Adrenal gland (tissue), 12 donors: ENCODE data around the gene CYP8B1. TPM values are rescaled to one million over a fixed set of nuclear protein-coding genes. Genes with fewer than 3 reads are reported as not detected.
"Not testable (repeated sequence)": the region's sequence is repeated elsewhere in the genome, so short reads cannot be mapped to it uniquely, and the experiment has no call there.

Source experiments
- DNase-seq, 7 donors: peaks; one replicate each; pipeline ENCODE4 v3.0.0-alpha.2; 2019 to 2020
- H3K27ac ChIP-seq, 5 donors: fragments of 200-600 bp; sonication (generic) in 4 of 5; 1 replicate in 3 of 5; 2 replicates in 2 of 5; pipeline versions ENCODE4 v1.5.1 to v1.8.0; 2016 to 2020; ENCODE audit warnings: mild to moderate bottlenecking in 1 of 5
- H3K27me3 ChIP-seq: fragments of 200-600 bp; 2 replicates; pipeline ENCODE4 v1.8.0; 2021
- H3K36me3 ChIP-seq, 2 donors: fragments of 200-600 bp; replicated peaks in 1 of 2; 1 replicate in 1 of 2; 2 replicates in 1 of 2; pipeline versions ENCODE4 v1.5.1 to v1.8.0; 2018 to 2022
- H3K4me1 ChIP-seq, 2 donors: fragments of 200-600 bp; replicated peaks in 1 of 2; 1 replicate in 1 of 2; 2 replicates in 1 of 2; pipeline versions ENCODE4 v1.5.1 to v1.8.0; 2018 to 2021
- H3K4me3 ChIP-seq, 4 donors: fragments of 200-600 bp; sonication (generic) in 3 of 4; one replicate each; pipeline ENCODE4 v1.5.1; 2016 to 2018
- H3K9me3 ChIP-seq, 3 donors: fragments of 200-600 bp; sonication (generic) in 1 of 3; replicated peaks in 1 of 3; 1 replicate in 2 of 3; 2 replicates in 1 of 3; pipeline versions ENCODE4 v1.5.1 to v1.8.0; 2016 to 2021
- POLR2A ChIP-seq, 2 donors: fragments of 450-650 bp; IDR thresholded peaks; one replicate each; pipeline ENCODE4 v1.6.1; 2017; ENCODE audit warnings: antibody characterized with exemption in 2 of 2, mild to moderate bottlenecking in 2 of 2, moderate library complexity in 1 of 2
- WGBS, 4 donors: extraction: QIAGEN DNeasy Blood & Tissue Kit in 2 of 4; methylation state at CpG; one replicate each; pipeline versions ENCODE4 v1.1.5 to v1.1.7; 2013 to 2017; 5-methylcytosine and 5-hydroxymethylcytosine counted together
- intact Hi-C, 2 donors: fragments of 100-400 bp; cut with DNase I; formaldehyde crosslinking; loops; one replicate each; pipeline versions ENCODE4 v1.14.1 to v1.15.0; 2022 to 2023
- polyA plus RNA-seq, 3 donors: library from polyadenylated mRNA; stranded (reverse); fragments of 200-250 nt in 2 of 3; fragments of 350-450 nt in 1 of 3; fragmentation: Illumina TruSeq in 1 of 3; extraction: RNeasy Lipid Tissue Mini Kit (QIAGEN cat#74804) in 1 of 3; gene quantifications; one replicate each; pipeline ENCODE4 v1.2.3, GENCODE V29; 2013 to 2014
- total RNA-seq, 9 donors: library from RNA; depleted of rRNA in 4 of 9; stranded (reverse); fragments of >200 nt in 4 of 9; fragments of 120-200 nt in 1 of 9; fragmentation: NEBNext Ultra II Directional in 1 of 9; extraction: Animal tissue kit (Norgen Biotek cat#: 25700) in 1 of 9; gene quantifications; one replicate each; pipeline versions ENCODE4 v1.1.0 to v1.2.4, GENCODE V29; 2013 to 2023
- TF ChIP-seq, protein P1 (sequence below), 6 experiments: fragments of 450-650 bp in 4 of 6; fragments of 200-600 bp in 2 of 6; sonication (generic) in 1 of 6; IDR thresholded peaks; 1 replicate in 5 of 6; 2 replicates in 1 of 6; pipeline versions ENCODE4 v1.5.1 to v1.8.0; 2016 to 2021; ENCODE audit warnings: antibody characterized with exemption in 6 of 6, mild to moderate bottlenecking in 2 of 6, moderate library complexity in 1 of 6
- donor health status: healthy with polysubstance abuse.
- donor health status: Bipolar disorder and iron deficiency.
- donor health status: DM: yes; HTN: yes; CAD: no.
- donor health status: DM: no; HTN: no; CAD: no.
- donor health status: DM: no; HTN: no; CAD: no.
- donor health status: DM: yes; HTN: yes; CAD: no.

CYP8B1 gene
- total and polyA plus RNA-seq, 12 donors: 0.04 to 0.08 (median 0.07) TPM; not detected in 9

DNA sequence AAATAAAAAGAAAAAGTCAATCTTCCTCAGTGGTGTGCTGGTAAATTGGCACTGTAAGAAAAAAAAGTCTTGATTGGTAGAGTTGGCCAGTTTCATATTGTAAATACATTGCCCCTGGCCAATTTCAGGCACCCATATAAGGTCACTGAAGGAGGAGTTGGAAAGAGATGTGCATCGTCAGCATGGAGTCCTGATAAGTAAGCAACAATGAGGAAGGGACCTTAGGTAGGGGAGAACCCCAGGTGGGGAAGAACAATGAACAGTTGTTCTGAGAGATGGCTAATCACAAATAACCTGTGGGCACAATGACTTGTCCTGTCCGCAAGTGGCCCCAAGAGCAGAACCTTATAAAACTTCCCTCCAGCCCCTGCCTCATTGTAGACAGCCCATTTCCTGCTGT is 8.6 kb upstream of the CYP8B1 start:
- H3K4me3 ChIP-seq: no peak overlapping the region
- intact Hi-C loops: loop anchor here in 1 of 2 donors (5.0 kb wide), 1 partner anchor 47 kb away; no protein-coding TSS in a partner anchor
- TF ChIP-seq, protein P1, sequence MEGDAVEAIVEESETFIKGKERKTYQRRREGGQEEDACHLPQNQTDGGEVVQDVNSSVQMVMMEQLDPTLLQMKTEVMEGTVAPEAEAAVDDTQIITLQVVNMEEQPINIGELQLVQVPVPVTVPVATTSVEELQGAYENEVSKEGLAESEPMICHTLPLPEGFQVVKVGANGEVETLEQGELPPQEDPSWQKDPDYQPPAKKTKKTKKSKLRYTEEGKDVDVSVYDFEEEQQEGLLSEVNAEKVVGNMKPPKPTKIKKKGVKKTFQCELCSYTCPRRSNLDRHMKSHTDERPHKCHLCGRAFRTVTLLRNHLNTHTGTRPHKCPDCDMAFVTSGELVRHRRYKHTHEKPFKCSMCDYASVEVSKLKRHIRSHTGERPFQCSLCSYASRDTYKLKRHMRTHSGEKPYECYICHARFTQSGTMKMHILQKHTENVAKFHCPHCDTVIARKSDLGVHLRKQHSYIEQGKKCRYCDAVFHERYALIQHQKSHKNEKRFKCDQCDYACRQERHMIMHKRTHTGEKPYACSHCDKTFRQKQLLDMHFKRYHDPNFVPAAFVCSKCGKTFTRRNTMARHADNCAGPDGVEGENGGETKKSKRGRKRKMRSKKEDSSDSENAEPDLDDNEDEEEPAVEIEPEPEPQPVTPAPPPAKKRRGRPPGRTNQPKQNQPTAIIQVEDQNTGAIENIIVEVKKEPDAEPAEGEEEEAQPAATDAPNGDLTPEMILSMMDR (IDR thresholded peaks at IDR 0.05): no peak
- TF ChIP-seq POLR2A (IDR thresholded peaks at IDR 0.05): no peak
- H3K4me1 ChIP-seq: peaks cover 0 to 8% of the 10 kb centered on the region in 2 donors
- DNase-seq: no peak
- H3K36me3 ChIP-seq: no peaks in the 10 kb centered on the region
- WGBS, 4 donors: 76 to 80% (median 78%) methylated on average over 2 of the region's 2 CpGs
- H3K27ac ChIP-seq: no peak overlapping the region
- no peaks in the 10 kb centered on the region for H3K27me3 ChIP-seq
- H3K9me3 ChIP-seq: no peaks in the 10 kb centered on the region

DNA sequence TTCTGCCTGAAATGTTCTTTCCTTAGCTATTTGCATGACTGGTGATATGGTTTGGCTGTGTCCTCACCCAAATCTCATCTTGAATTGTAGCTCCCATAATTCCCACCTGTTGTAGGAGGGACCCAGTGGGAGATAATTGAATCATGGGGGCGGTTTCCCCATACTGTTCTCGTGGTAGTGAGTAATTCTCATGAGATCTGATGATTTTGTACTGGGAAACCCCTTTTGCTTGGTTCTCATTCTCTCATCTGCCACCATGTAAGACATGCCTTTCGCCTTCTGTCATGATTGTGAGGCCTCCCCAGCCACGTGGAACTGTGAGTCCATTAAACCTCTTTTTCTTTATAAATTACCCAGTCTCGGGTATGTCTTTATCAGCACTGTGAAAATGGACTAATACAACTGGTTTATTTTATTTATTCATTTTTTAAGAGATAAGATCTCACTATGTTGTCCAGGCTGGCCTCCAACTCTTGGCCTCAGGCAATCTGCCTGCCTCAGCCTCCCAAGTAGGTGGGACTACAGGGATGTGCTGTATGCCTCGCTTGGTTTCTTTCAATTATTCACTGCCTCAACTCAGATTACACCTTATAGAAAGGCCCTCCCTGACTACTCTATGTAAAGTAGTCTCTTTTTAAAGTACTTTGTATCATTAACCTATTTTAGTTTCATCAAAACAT is 7.7 kb upstream of the CYP8B1 start:
- 69 to 80% (median 71%) methylated on average over 6 of the region's 6 CpGs for WGBS, 4 donors
- H3K4me3 ChIP-seq, H3K27me3 ChIP-seq, DNase-seq, H3K9me3 ChIP-seq, H3K27ac ChIP-seq, H3K36me3 ChIP-seq, H3K4me1 ChIP-seq: not testable (repeated sequence)
- intact Hi-C loops: loop anchor here in 1 of 2 donors (5.0 kb wide), 1 partner anchor 46 kb away; no protein-coding TSS in a partner anchor

DNA sequence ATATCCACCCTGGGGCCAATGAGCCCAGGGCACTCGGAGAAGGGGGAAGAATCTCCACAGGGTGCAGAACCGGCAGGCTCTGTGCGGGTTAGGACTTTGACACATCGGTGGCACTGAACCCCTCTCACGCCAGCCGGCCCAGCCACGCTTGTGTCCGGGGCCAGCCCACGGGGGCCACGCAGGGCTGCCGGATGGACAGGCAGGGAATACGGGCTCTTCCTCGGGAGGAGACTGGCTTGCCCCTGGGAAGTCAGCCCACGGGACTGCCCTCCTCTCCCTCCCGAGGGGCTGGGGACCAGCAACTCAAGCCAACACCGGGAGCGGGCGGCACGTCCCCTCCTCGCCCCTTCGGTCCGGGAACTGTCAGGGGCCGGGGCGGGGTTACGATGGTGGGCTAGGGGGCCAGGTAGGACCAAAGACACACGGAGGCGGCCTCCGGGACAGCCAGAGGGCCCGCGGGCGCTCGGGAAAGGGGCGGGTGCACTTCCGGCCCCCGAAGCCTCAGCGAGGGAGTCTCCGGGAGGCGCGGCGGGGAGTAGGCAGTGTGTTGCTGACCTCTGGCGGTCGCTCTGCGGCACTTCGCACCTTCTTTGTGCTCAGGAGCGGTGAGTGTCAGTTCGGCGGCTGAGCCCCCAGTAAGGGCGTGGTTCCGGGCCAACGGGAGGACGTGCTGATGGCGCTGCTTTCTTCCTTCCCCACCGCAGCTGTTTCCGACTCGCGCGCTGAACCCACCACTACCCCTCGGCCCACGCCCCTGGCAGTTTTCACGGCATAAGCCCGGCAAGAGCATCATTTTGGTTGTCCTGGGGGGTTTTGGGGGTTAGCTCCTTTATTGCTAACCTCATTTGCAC is 5.1 kb upstream of the CYP8B1 start:
- peak overlapping the region in 3 of 5 donors; percentile 9 to 47 (median 45) for H3K27ac ChIP-seq
- H3K36me3 ChIP-seq: no peaks in the 10 kb centered on the region
- intact Hi-C loops: loop anchor here in 1 of 2 donors (2.0 to 5.0 kb wide), 2 partner anchors 44 to 100 kb away; no protein-coding TSS in a partner anchor
- no peak for TF ChIP-seq POLR2A (IDR thresholded peaks at IDR 0.05)
- TF ChIP-seq, protein P1 (IDR thresholded peaks at IDR 0.05): peak; percentile 74 to 96 (median 93)
- DNase-seq: peak; percentile 79 to 92 (median 86)
- peaks cover 0 to 8% of the 10 kb centered on the region in 2 donors for H3K4me1 ChIP-seq
- WGBS, 4 donors: 1 to 9% (median 4%) methylated on average over 16 to 61 of the region's 61 CpGs
- H3K9me3 ChIP-seq: no peaks in the 10 kb centered on the region
- H3K27me3 ChIP-seq: no peaks in the 10 kb centered on the region
- peak overlapping the region in 3 of 4 donors; percentile 25 to 60 (median 40) for H3K4me3 ChIP-seq

DNA sequence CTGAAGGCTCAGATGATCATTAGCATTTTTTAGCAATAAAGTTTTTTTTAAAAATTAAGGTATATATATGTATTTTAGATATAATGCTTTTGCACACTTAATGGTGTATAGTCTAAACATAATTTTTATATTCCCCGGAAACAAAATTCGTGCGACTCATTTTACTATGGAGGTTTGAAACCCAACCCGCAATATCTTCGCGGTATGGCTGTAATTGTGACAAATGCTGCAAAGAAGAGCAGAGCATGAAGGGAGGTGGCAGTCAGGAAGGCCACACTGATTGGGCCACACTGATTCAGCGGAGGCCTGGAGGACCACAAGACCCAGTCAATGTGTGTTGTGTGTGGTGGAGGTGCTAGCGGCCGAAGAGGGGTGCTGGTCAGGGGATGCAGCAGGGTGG is 4.5 kb upstream of the CYP8B1 start:
- Histone ChIP-seq H3K27me3 (no peaks in the 10 kb centered on the region), H3K4me3 (peak overlapping the region in 1 of 4 donors; percentile 60), H3K36me3 (no peaks in the 10 kb centered on the region), H3K9me3 (no peaks in the 10 kb centered on the region), H3K4me1 (peaks cover 0 to 8% of the 10 kb centered on the region in 2 donors), H3K27ac (peak overlapping the region in 2 of 5 donors; percentile 9 to 47)
- intact Hi-C loops: loop anchor here in 1 of 2 donors (2.0 to 5.0 kb wide), 2 partner anchors 43 to 99 kb away; no protein-coding TSS in a partner anchor
- 87 to 93% (median 89%) methylated on average over 8 to 9 of the region's 9 CpGs for WGBS, 4 donors
- TF ChIP-seq POLR2A (IDR thresholded peaks at IDR 0.05): no peak
- TF ChIP-seq, protein P1 (IDR thresholded peaks at IDR 0.05): no peak
- DNase-seq: no peak
